Fibroblast of skin of scalp (primary cell): ENCODE data around the gene PNN. TPM values are rescaled to one million over a fixed set of nuclear protein-coding genes. Genes with fewer than 3 reads are reported as not detected.
A peak's percentile ranks its signal among the peaks of the same experiment; 100 is the strongest.
"Not testable (repeated sequence)": the region's sequence is repeated elsewhere in the genome, so short reads cannot be mapped to it uniquely, and the experiment has no call there.

Experiments
- DNase-seq: peaks from one replicate; pipeline ENCODE4 v3.0.0-alpha.2; 2013
- polyA plus RNA-seq, 2 experiments: library from polyadenylated mRNA; unstranded; fragments of 120-200 nt; gene quantifications; one replicate each; pipeline ENCODE4 v1.2.1, GENCODE V29; 2013; ENCODE audit not compliant: insufficient read length in 2 of 2

Gene PNN
- 46.7 TPM for polyA plus RNA-seq (2013, experiment 1 of 2; ENCODE audit: insufficient read length)
- 51.5 TPM for polyA plus RNA-seq (2013, experiment 2 of 2; ENCODE audit: insufficient read length)

GRCh38 chr14:39174560-39175444 is at the start of gene PNN:
TSS of gene PNN (plus strand) at chr14:39175254. CDS start at chr14:39175280, 26 bp downstream.
- peak; percentile 100 for DNase-seq

DNA sequence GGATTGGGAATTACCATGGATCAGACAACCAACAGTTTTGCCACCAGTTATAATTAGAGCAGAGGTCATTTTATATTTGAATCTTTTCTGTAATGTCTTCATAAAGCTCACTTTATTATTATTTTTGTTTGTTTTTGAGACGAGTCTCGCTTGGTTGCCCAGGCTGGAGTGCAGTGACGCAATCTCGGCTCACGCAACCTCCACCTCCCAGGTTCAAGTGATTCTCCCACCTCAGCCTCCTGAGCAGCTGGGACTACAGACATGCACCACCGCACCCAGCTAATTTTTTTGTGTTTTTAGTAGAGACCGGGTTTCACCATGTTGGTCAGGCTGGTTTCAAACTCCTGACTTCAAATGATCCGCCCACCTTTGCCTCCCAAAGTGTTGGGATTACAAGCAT is 37.2 kb upstream of the PNN start:
- DNase-seq, result not testable (repeated sequence)

DNA sequence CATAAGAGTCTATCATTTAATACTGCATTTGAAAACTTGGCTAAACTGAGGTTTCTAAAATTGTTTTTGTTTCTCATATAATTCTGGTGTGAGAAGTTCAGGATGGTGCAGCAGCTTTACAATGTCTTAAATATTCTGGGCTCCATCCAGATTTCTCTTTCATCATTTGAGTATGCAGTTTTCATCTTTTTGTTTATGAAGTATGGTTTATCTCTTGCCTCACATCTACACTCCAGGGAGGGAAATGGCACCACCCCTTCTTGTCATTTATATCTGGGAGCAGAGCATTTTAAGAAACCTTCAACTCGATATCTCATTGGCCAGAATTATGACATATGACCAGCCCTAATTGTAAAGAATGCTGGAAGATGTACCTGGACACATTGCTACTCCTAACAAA is 36.6 kb upstream of the PNN start:
- no peak for DNase-seq

DNA sequence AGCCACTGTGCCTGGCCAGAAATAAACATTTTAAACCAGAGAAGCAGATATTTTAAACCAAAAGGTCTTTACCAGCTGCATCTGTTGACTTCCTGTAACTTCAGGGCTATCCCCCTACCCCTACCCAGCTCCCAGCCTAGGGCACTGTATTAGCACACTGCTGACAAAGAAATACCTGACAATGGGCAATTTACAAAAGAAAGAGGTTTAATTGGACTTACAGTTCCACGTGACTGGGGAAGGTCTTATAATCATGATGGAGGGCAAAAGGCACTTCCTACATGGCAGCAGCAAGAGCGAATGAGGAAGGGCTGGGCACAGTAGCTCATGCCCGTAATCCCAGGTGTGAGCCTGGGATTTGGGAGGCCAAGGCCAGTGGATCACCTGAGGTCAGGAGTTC is 34.9 kb upstream of the PNN start:
- DNase-seq, result no peak

DNA sequence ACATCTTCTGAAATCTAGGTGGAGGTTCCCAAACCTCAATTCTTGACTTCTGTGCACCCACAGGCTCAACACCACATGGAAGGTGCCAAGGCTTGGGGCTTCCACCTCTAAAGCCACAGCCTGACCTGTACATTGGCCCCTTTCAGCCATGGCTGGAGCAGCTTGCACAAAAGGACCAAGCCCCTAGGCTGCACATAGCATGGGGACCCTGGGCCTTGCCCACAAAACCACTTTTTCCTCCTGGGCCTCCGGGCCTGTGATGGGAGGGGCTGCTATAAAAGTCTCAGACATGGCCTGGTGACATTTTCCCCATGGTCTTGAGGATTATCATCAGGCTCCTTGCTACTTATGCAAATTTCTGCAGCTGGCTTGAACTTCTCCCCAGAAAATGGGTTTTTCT is 33.4 kb upstream of the PNN start:
- not testable (repeated sequence) for DNase-seq

- DNase-seq, result not testable (repeated sequence)
Observed at GRCh38 chr14:39143226-39143625, 31.8 kb upstream of the PNN start.

GRCh38 chr14:39145266-39145966 is 29.6 kb upstream of the PNN start:
- DNase-seq, result no peak

GRCh38 chr14:39154594-39155189 is 20.4 kb upstream of the PNN start:
- no peak for DNase-seq

GRCh38 chr14:39157491-39157890 is 17.6 kb upstream of the PNN start:
- no peak for DNase-seq

DNA sequence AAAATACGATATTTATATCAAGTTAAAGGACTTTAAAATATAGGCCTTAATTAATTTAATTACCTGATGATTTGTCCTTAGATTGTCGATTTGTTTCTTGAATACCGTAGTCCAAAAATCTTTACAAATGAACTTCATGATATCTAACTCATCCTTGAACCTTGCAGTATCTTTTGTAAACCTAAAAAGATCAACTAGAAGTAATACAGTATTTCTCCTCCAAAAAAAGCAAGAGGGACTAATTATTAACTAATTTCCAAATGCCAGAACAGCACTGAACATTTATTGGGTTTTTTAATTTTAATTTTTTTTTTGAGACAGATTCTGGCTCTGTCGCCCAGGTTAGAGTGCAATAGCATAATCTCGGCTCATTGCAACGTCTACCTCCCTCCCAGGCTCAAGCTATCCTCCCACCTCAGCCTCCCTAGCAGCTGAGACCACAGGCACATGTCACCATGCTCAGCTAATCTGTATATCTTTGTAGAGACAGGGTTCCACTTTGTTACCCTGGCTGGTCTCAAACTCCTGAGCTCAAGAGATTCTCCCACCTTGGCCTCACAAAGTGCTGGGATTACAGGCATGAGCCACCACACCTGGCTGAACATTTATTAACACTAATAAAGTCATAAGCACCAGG is 16.7 kb upstream of the PNN start:
- no peak for DNase-seq

DNA sequence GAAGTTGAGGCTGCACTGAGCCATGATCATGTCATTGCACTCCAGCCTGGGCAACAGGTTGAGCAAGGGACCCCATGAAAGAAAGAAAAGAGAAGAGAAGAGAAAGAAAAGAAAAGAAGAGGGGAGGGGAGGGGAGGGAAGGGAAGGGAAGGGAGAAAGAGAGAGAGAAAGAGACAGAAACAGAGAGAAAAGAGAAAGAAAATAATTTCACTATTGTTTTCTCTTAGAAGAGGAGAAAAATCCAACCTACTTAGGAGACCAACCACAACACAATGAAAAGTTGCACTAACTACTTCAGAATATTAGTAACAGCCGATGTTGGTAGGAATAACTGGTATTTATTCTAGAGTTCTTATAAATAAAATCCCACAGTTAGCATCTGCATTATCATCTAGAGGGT is 14.6 kb upstream of the PNN start:
- DNase-seq, result no peak

- not testable (repeated sequence) for DNase-seq
Observed at GRCh38 chr14:39167797-39168320, 7.2 kb upstream of the PNN start.

DNA sequence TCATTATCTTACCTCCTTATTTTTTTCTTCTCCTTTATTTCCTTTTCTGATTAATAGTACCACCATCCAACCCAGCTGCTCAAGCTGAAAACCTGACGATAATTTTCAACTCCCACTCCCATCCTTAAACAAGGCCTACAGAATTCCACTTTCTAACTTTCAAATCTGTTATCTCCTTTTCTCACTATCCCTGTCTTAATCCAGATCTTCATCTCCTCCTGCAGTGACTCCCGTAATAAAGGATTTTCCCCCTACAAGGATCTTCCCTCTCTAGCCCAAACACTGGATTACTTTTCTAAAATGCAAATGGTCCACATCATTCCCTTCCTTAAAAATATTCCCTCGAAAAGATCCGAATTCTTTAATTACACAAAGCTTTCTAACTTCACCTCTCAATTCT is 6.5 kb upstream of the PNN start:
- no peak for DNase-seq

DNA sequence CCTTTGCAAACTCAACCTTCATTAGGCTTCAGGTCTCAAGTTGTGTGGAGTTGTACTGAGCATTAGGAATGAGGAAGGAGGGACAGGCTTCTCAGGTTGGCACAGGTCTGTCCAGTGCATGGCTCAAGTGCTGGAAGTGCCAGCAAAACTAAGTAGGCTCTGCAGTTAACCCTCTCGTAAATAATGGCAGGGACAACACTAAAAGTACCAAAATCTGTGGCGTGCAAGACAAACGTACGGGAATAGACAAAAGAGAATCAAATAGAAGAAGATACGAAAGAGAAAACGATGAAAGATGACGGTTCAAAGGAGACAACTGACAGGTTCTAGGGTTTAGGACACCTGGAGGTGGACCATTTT is 5.5 kb upstream of the PNN start:
- DNase-seq, result no peak

DNA sequence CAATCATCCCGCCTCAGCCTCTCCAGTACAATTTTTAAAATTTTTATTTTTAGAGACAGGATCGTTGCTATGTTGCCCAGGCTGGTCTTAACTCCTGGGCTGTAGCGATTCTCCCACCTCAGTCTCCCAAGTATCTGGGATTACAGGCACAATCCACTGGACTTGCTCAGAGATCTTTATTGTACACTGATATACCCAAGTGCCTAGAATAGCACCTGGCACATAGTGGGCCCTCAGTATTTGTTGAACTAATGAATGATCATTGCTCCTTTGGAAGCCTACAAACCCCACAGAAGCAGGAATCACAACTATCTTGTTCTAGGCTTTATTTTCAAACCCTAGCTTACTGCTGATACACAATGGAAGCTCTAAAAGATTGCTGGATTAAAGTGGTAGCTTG is 1.9 kb upstream of the PNN start:
- DNase-seq, result no peak

DNA sequence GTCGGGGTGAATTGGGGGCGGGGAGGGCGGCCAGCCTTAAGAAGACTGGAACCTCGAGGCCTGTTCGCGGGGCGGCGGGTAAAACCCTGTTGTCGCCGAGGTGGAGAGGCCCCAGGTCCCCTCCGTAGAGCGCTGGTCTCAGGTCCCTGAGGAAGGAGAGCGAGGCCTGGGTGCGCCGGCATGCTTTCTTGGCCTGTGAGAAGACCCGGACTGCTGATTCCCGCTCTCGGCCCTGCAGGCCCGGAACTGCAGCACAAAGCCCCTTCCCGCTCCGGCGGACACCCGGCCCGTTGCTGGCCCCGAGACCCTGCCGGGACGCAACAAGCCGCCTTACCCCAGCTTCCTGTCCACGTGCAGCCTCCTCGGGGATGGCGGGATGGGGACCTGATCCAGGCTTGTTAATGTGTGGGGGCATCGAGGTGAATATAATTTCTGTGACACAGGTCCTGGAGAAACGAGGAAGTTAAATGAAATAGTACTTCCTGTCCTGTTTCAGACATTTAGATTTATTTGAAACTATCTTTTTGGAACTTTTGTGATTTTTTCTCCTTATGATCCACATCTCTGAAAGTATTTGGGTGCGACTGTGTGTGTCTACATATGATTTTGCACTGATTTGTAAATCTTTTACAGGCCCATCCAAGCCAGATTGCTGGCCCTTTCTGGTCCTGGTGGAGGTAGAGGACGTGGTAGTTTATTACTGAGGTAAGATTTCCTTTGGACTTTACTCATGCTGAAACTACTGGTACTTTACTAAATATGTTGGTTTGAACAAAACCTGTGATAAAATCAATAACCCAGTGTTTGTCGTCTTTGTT is 600 bp downstream of the PNN start:
- DNase-seq, result peak; percentile 25

- DNase-seq, result no peak
Observed at GRCh38 chr14:39176263-39177167, 1.5 kb downstream of the PNN start.

DNA sequence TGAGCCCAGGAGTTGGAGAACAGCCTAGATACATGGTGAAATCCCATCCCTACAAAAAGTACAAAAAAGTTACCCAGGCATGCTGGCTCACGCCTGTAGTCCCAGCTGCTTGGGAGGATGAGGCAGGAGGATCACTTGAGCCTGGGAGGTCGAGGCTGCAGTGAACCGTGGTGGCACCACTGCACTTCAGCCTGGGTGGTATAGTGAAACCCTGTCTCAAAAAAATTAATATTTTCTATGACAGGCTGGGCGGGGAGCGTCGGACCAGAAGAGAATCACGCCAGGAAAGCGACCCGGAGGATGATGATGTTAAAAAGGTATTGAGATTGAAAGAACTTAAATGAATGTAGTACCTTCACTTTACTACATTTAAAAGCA is 2.1 kb downstream of the PNN start:
- DNase-seq, result no peak

DNA sequence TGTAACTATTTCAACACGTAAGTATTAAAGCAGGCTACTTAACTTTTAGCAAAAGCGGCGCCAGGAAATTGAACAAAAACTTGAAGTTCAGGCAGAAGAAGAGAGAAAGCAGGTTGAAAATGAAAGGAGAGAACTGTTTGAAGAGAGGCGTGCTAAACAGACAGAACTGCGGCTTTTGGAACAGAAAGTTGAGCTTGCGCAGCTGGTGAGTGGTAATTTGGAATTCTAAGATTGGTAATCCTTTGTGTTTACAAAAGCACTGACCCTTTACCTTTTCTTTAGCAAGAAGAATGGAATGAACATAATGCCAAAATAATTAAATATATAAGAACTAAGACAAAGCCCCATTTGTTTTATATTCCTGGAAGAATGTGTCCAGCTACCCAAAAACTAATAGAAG is 4.0 kb downstream of the PNN start:
- no peak for DNase-seq

DNA sequence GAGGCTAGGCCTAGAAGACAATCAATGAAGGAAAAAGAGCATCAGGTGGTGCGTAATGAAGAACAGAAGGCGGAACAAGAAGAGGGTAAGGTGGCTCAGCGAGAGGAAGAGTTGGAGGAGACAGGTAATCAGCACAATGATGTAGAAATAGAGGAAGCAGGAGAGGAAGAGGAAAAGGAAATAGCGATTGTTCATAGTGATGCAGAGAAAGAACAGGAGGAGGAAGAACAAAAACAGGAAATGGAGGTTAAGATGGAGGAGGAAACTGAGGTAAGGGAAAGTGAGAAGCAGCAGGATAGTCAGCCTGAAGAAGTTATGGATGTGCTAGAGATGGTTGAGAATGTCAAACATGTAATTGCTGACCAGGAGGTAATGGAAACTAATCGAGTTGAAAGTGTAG is 5.5 kb downstream of the PNN start:
- DNase-seq, result no peak
